ENCODE results near the gene PCBP1.
A peak's percentile ranks its signal among the peaks of the same experiment; 100 is the strongest.

The PCBP1 gene

GRCh38 chr2:70062270-70062669 is 25.0 kb upstream of the PCBP1 start:
- DNase-seq (no peak), ATAC-seq (no peak)
- Mint-ChIP-seq H3K9me3 (no peaks in the 10 kb centered on the region), H3K36me3 (ENCODE audit: low read depth) (peaks cover 31% of the 10 kb centered on the region), H3K4me1 (peaks cover 7% of the 10 kb centered on the region), H3K4me3 (no peak overlapping the region), H3K27me3 (no peaks in the 10 kb centered on the region), H3K27ac (no peak overlapping the region)

- peaks cover 30% of the 10 kb centered on the region for H3K36me3 Mint-ChIP-seq (ENCODE audit: low read depth)
- peak overlapping the region; percentile 7 for H3K4me3 Mint-ChIP-seq
- peak overlapping the region; percentile 93 for H3K27ac Mint-ChIP-seq
- H3K4me1 Mint-ChIP-seq = peaks cover 46% of the 10 kb centered on the region
- H3K27me3 Mint-ChIP-seq = no peaks in the 10 kb centered on the region
- no peak for ATAC-seq
- no peak for DNase-seq
- H3K9me3 Mint-ChIP-seq = no peaks in the 10 kb centered on the region
Measured at GRCh38 chr2:70068119-70068518, 19.2 kb upstream of the PCBP1 start.

- Mint-ChIP-seq H3K27ac (peak overlapping the region; percentile 93), H3K36me3 (ENCODE audit: low read depth) (peaks cover 35% of the 10 kb centered on the region), H3K9me3 (no peaks in the 10 kb centered on the region), H3K4me1 (peaks cover 48% of the 10 kb centered on the region), H3K27me3 (no peaks in the 10 kb centered on the region), H3K4me3 (peak overlapping the region; percentile 29)
- ATAC-seq (peak; percentile 100), DNase-seq (peak; percentile 64)
Measured at GRCh38 chr2:70069049-70069448, 18.2 kb upstream of the PCBP1 start.

- Mint-ChIP-seq H3K27ac (peak overlapping the region; percentile 93), H3K36me3 (ENCODE audit: low read depth) (peaks cover 35% of the 10 kb centered on the region), H3K9me3 (no peaks in the 10 kb centered on the region), H3K4me3 (peak overlapping the region; percentile 47), H3K4me1 (peaks cover 50% of the 10 kb centered on the region), H3K27me3 (no peaks in the 10 kb centered on the region)
- DNase-seq (peak; percentile 44), ATAC-seq (peak; percentile 47)
Measured at GRCh38 chr2:70070542-70071268, 16.6 kb upstream of the PCBP1 start.

GRCh38 chr2:70073493-70073892 is 13.8 kb upstream of the PCBP1 start:
- H3K27me3 Mint-ChIP-seq = no peaks in the 10 kb centered on the region
- ATAC-seq = no peak

GRCh38 chr2:70078384-70078783 is 8.9 kb upstream of the PCBP1 start:
- Mint-ChIP-seq H3K36me3 (ENCODE audit: low read depth) (peaks cover 63% of the 10 kb centered on the region), H3K4me3 (no peak overlapping the region), H3K9me3 (no peaks in the 10 kb centered on the region), H3K4me1 (peaks cover 42% of the 10 kb centered on the region), H3K27me3 (no peaks in the 10 kb centered on the region), H3K27ac (no peak overlapping the region)
- no peak for ATAC-seq
- DNase-seq = no peak

More at GRCh38 chr2:70073493-70073892, 13.8 kb upstream of the PCBP1 start:
- DNase-seq = no peak
- H3K4me3 Mint-ChIP-seq = no peak overlapping the region
- H3K9me3 Mint-ChIP-seq = no peaks in the 10 kb centered on the region
- H3K27ac Mint-ChIP-seq = no peak overlapping the region
- peaks cover 36% of the 10 kb centered on the region for H3K4me1 Mint-ChIP-seq
- H3K36me3 Mint-ChIP-seq (ENCODE audit: low read depth) = peaks cover 38% of the 10 kb centered on the region

- Mint-ChIP-seq H3K4me1 (peaks cover 61% of the 10 kb centered on the region), H3K27me3 (no peaks in the 10 kb centered on the region), H3K27ac (peak overlapping the region; percentile 61), H3K4me3 (no peak overlapping the region), H3K9me3 (no peaks in the 10 kb centered on the region), H3K36me3 (ENCODE audit: low read depth) (peaks cover 72% of the 10 kb centered on the region)
- no peak for DNase-seq
- ATAC-seq = no peak
Measured at GRCh38 chr2:70080610-70081200, 6.6 kb upstream of the PCBP1 start.

- H3K36me3 Mint-ChIP-seq (ENCODE audit: low read depth) = peaks cover 68% of the 10 kb centered on the region
- ATAC-seq = no peak
- no peaks in the 10 kb centered on the region for H3K27me3 Mint-ChIP-seq
- no peak for DNase-seq
- no peak overlapping the region for H3K4me3 Mint-ChIP-seq
- peaks cover 65% of the 10 kb centered on the region for H3K4me1 Mint-ChIP-seq
- H3K9me3 Mint-ChIP-seq = no peaks in the 10 kb centered on the region
- H3K27ac Mint-ChIP-seq = peak overlapping the region; percentile 23
Measured at GRCh38 chr2:70081221-70081620, 6.1 kb upstream of the PCBP1 start.

- Mint-ChIP-seq H3K36me3 (ENCODE audit: low read depth) (peaks cover 70% of the 10 kb centered on the region), H3K4me1 (peaks cover 68% of the 10 kb centered on the region), H3K27ac (peak overlapping the region; percentile 91), H3K4me3 (peak overlapping the region; percentile 64), H3K9me3 (no peaks in the 10 kb centered on the region), H3K27me3 (peaks cover 4% of the 10 kb centered on the region)
- ATAC-seq (peak; percentile 70), DNase-seq (peak; percentile 64)
Measured at GRCh38 chr2:70083344-70084156, 3.7 kb upstream of the PCBP1 start.

- peak overlapping the region; percentile 100 for H3K27ac Mint-ChIP-seq
- H3K27me3 Mint-ChIP-seq = peaks cover 4% of the 10 kb centered on the region
- peak overlapping the region; percentile 99 for H3K4me3 Mint-ChIP-seq
- H3K9me3 Mint-ChIP-seq = no peaks in the 10 kb centered on the region
- peaks cover 70% of the 10 kb centered on the region for H3K36me3 Mint-ChIP-seq (ENCODE audit: low read depth)
- peaks cover 61% of the 10 kb centered on the region for H3K4me1 Mint-ChIP-seq
- peak; percentile 37 for ATAC-seq
- peak; percentile 62 for DNase-seq
Measured at GRCh38 chr2:70084973-70085710, 2.1 kb upstream of the PCBP1 start.

GRCh38 chr2:70085711-70086277 is 1.5 kb upstream of the PCBP1 start:
- H3K9me3 Mint-ChIP-seq = no peaks in the 10 kb centered on the region
- H3K36me3 Mint-ChIP-seq (ENCODE audit: low read depth) = peaks cover 68% of the 10 kb centered on the region
- ATAC-seq (no peak), DNase-seq (no peak)
- H3K4me1 Mint-ChIP-seq = peaks cover 63% of the 10 kb centered on the region
- peaks cover 4% of the 10 kb centered on the region for H3K27me3 Mint-ChIP-seq
- peak overlapping the region; percentile 100 for H3K27ac Mint-ChIP-seq
- peak overlapping the region; percentile 99 for H3K4me3 Mint-ChIP-seq

GRCh38 chr2:70086278-70086837 is 919 bp upstream of the PCBP1 start:
- DNase-seq = peak; percentile 79
- peaks cover 4% of the 10 kb centered on the region for H3K27me3 Mint-ChIP-seq
- H3K9me3 Mint-ChIP-seq = no peaks in the 10 kb centered on the region
- ATAC-seq = peak; percentile 13
- peak overlapping the region; percentile 100 for H3K27ac Mint-ChIP-seq
- peaks cover 62% of the 10 kb centered on the region for H3K36me3 Mint-ChIP-seq (ENCODE audit: low read depth)
- H3K4me3 Mint-ChIP-seq = peak overlapping the region; percentile 99
- peaks cover 62% of the 10 kb centered on the region for H3K4me1 Mint-ChIP-seq

- Mint-ChIP-seq H3K4me1 (peaks cover 62% of the 10 kb centered on the region), H3K9me3 (no peaks in the 10 kb centered on the region), H3K36me3 (ENCODE audit: low read depth) (peaks cover 54% of the 10 kb centered on the region), H3K4me3 (peak overlapping the region; percentile 99), H3K27ac (peak overlapping the region; percentile 100), H3K27me3 (peaks cover 4% of the 10 kb centered on the region)
- peak; percentile 60 for DNase-seq
- peak; percentile 2 for ATAC-seq
Measured at GRCh38 chr2:70087702-70088597, 673 bp downstream of the PCBP1 start.
